ENCODE data around the gene TNFRSF6B.
A peak's percentile ranks its signal among the peaks of the same experiment; 100 is the strongest.

TNFRSF6B gene

GRCh38 chr20:63734111-63734945 is 37.9 kb downstream of the TNFRSF6B start:
- peak; percentile 3 for DNase-seq (ENCODE audit: extremely low spot score)
- POLR2A ChIA-PET, result interaction anchor here (0.6 kb wide), 1 partner anchor 9 kb away, joined by 3 read pairs; no protein-coding TSS in a partner anchor
- TF ChIP-seq SUZ12 (IDR thresholded peaks at IDR 0.05) (no peak), CTBP1 (IDR thresholded peaks at IDR 0.05; ENCODE audit: borderline replicate concordance) (no peak), FOXM1 (IDR thresholded peaks at IDR 0.05; ENCODE audit: borderline replicate concordance) (no peak), TARDBP (IDR thresholded peaks at IDR 0.05) (no peak), LEF1 (IDR thresholded peaks at IDR 0.05; ENCODE audit: borderline replicate concordance) (no peak), PKNOX1 (IDR thresholded peaks at IDR 0.05) (no peak), FOXA1 (IDR thresholded peaks at IDR 0.05) (no peak), BHLHE40 (IDR thresholded peaks at IDR 0.05; ENCODE audit: borderline replicate concordance) (no peak), ZNF384 (IDR thresholded peaks at IDR 0.05) (no peak), NFRKB (IDR thresholded peaks at IDR 0.05) (no peak), SP1 (IDR thresholded peaks at IDR 0.05) (no peak), FOXK2 (IDR thresholded peaks at IDR 0.05) (no peak)
- CTCF ChIA-PET, result no interaction called here

- CTCF ChIA-PET, result no interaction called here
- POLR2A ChIA-PET, result no interaction called here
- TF ChIP-seq FOXK2 (IDR thresholded peaks at IDR 0.05) (no peak), ARNT (IDR thresholded peaks at IDR 0.05) (no peak), LEF1 (IDR thresholded peaks at IDR 0.05; ENCODE audit: borderline replicate concordance) (no peak), BHLHE40 (IDR thresholded peaks at IDR 0.05; ENCODE audit: borderline replicate concordance) (no peak), ZNF384 (IDR thresholded peaks at IDR 0.05) (no peak), ELF4 (IDR thresholded peaks at IDR 0.05) (no peak), SP1 (IDR thresholded peaks at IDR 0.05) (no peak), HDGF (IDR thresholded peaks at IDR 0.05; ENCODE audit: borderline replicate concordance) (no peak), PKNOX1 (IDR thresholded peaks at IDR 0.05) (no peak), CTBP1 (IDR thresholded peaks at IDR 0.05; ENCODE audit: borderline replicate concordance) (no peak)
- no peak for DNase-seq (ENCODE audit: extremely low spot score)
Observed at GRCh38 chr20:63734946-63735858, 38.8 kb downstream of the TNFRSF6B start.

- DNase-seq (ENCODE audit: extremely low spot score), result no peak
- ChIA-PET CTCF (no interaction called here), POLR2A (interaction anchor here (1.0 kb wide), 1 partner anchor 28 kb away, joined by 7 read pairs; the partner anchor contains the start of genes ARFRP1 and ZGPAT)
- no peak for TF ChIP-seq FOXK2 (IDR thresholded peaks at IDR 0.05)
- no peak for TF ChIP-seq LEF1 (IDR thresholded peaks at IDR 0.05; ENCODE audit: borderline replicate concordance)
- no peak for TF ChIP-seq BHLHE40 (IDR thresholded peaks at IDR 0.05; ENCODE audit: borderline replicate concordance)
- no peak for TF ChIP-seq SP1 (IDR thresholded peaks at IDR 0.05)
- no peak for TF ChIP-seq TARDBP (IDR thresholded peaks at IDR 0.05)
- TF ChIP-seq FOXM1 (IDR thresholded peaks at IDR 0.05; ENCODE audit: borderline replicate concordance), result no peak
- no peak for TF ChIP-seq L3MBTL2 (conservative IDR thresholded peaks at IDR 0.05)
- TF ChIP-seq HDGF (IDR thresholded peaks at IDR 0.05; ENCODE audit: borderline replicate concordance), result no peak
- TF ChIP-seq NFRKB (IDR thresholded peaks at IDR 0.05), result no peak
- no peak for TF ChIP-seq PKNOX1 (IDR thresholded peaks at IDR 0.05)
Observed at GRCh38 chr20:63735859-63736718, 39.6 kb downstream of the TNFRSF6B start, which contains the start of gene LIME1. TSS of gene LIME1 (plus strand) at chr20:63736664. CDS start at chr20:63737550, 886 bp downstream.

GRCh38 chr20:63736893-63737694 is 40.6 kb downstream of the TNFRSF6B start:
- DNase-seq (ENCODE audit: extremely low spot score), result no peak
- ChIA-PET POLR2A (interaction anchor here (1.0 kb wide), 1 partner anchor 29 kb away, joined by 7 read pairs; the partner anchor contains the start of genes ARFRP1 and ZGPAT), CTCF (no interaction called here)
- no peak for TF ChIP-seq CTBP1 (IDR thresholded peaks at IDR 0.05; ENCODE audit: borderline replicate concordance)
- no peak for TF ChIP-seq ELF4 (IDR thresholded peaks at IDR 0.05)
- no peak for TF ChIP-seq ZNF384 (IDR thresholded peaks at IDR 0.05)
- no peak for TF ChIP-seq PKNOX1 (IDR thresholded peaks at IDR 0.05)
- TF ChIP-seq HDGF (IDR thresholded peaks at IDR 0.05; ENCODE audit: borderline replicate concordance), result no peak
- TF ChIP-seq FOXA1 (IDR thresholded peaks at IDR 0.05), result no peak
- TF ChIP-seq TARDBP (IDR thresholded peaks at IDR 0.05), result no peak
- no peak for TF ChIP-seq L3MBTL2 (conservative IDR thresholded peaks at IDR 0.05)
- no peak for TF ChIP-seq BHLHE40 (IDR thresholded peaks at IDR 0.05; ENCODE audit: borderline replicate concordance)
- no peak for TF ChIP-seq FOXK2 (IDR thresholded peaks at IDR 0.05)
- no peak for TF ChIP-seq LEF1 (IDR thresholded peaks at IDR 0.05; ENCODE audit: borderline replicate concordance)
- TF ChIP-seq FOXM1 (IDR thresholded peaks at IDR 0.05; ENCODE audit: borderline replicate concordance), result no peak
- TF ChIP-seq NFRKB (IDR thresholded peaks at IDR 0.05), result no peak
- no peak for TF ChIP-seq SUZ12 (IDR thresholded peaks at IDR 0.05)

Data from HEK293T (cell line).